GM23338 (cell line): Measurements from ENCODE around the gene ADAT3. TPM values are rescaled to one million over a fixed set of nuclear protein-coding genes. Genes with fewer than 3 reads are reported as not detected.
A peak's percentile ranks its signal among the peaks of the same experiment; 100 is the strongest.

ENCODE experiments used
- ATAC-seq: fragments of 200-7000 bp; cut with Tn5 transposase; 3 replicates; pipeline ENCODE4 v1.9.1; 2020
- DNase-seq: peaks from one replicate; pipeline ENCODE4 v3.0.0-alpha.2; 2015; ENCODE audit warnings: low spot score
- H2AFZ ChIP-seq: fragments of 200-600 bp; sonication (generic); 2 replicates; pipeline ENCODE4 v1.8.0; 2016; ENCODE audit warnings: antibody characterized with exemption, mild to moderate bottlenecking, moderate library complexity
- H3F3A ChIP-seq: fragments of 200-600 bp; sonication (generic); replicated peaks from 2 replicates; pipeline ENCODE4 v1.8.0; 2017; ENCODE audit warnings: antibody characterized with exemption, mixed run types, low read depth
- H3K27ac ChIP-seq: fragments of 200-600 bp; sonication (generic); 2 replicates; pipeline ENCODE4 v1.6.1; 2016; ENCODE audit warnings: low read depth
- H3K27me3 ChIP-seq: fragments of 200-600 bp; sonication (generic); 2 replicates; pipeline ENCODE4 v1.8.0; 2016; ENCODE audit warnings: mild to moderate bottlenecking, mixed run types, moderate library complexity; ENCODE audit not compliant: insufficient read depth
- H3K36me3 ChIP-seq: fragments of 200-600 bp; sonication (generic); 2 replicates; pipeline ENCODE4 v1.8.0; 2016; ENCODE audit warnings: mild to moderate bottlenecking; ENCODE audit not compliant: insufficient read depth
- H3K4me1 ChIP-seq: fragments of 200-600 bp; sonication (generic); 2 replicates; pipeline ENCODE4 v1.8.0; 2016; ENCODE audit warnings: mild to moderate bottlenecking, moderate library complexity; ENCODE audit not compliant: insufficient read depth
- H3K4me2 ChIP-seq: fragments of 200-600 bp; sonication (generic); 2 replicates; pipeline ENCODE4 v1.7.1; 2017; ENCODE audit warnings: mixed run types
- H3K4me3 ChIP-seq: fragments of 200-600 bp; sonication (generic); 2 replicates; pipeline ENCODE4 v1.6.1; 2016; ENCODE audit warnings: mixed run types
- H3K79me2 ChIP-seq: fragments of 200-600 bp; sonication (generic); replicated peaks from 2 replicates; pipeline ENCODE4 v1.8.0; 2017; ENCODE audit warnings: mild to moderate bottlenecking; ENCODE audit not compliant: insufficient read depth
- H3K9me2 ChIP-seq: fragments of 200-600 bp; sonication (generic); 2 replicates; pipeline ENCODE4 v1.8.0; 2017; ENCODE audit not compliant: insufficient read depth
- H4K20me1 ChIP-seq: fragments of 200-600 bp; sonication (generic); replicated peaks from 2 replicates; pipeline ENCODE4 v1.8.0; 2017; ENCODE audit warnings: mild to moderate bottlenecking; ENCODE audit not compliant: insufficient read depth
- H3K27ac Mint-ChIP-seq: 2 replicates; pipeline ENCODE4 v1.8.0; 2020; ENCODE audit warnings: inconsistent platforms, mild to moderate bottlenecking, moderate library complexity, mixed read lengths
- H3K27me3 Mint-ChIP-seq: 3 replicates; pipeline ENCODE4 v1.8.0; 2022; ENCODE audit warnings: low read depth, mild to moderate bottlenecking, moderate library complexity, mixed read lengths, inconsistent platforms; ENCODE audit not compliant: insufficient read depth, poor library complexity
- H3K36me3 Mint-ChIP-seq: 3 replicates; pipeline ENCODE4 v1.8.0; 2021; ENCODE audit warnings: low read depth, mild to moderate bottlenecking, inconsistent platforms, moderate library complexity, mixed read lengths
- H3K4me1 Mint-ChIP-seq: 3 replicates; pipeline ENCODE4 v1.8.0; 2020; ENCODE audit warnings: mild to moderate bottlenecking, inconsistent platforms, mixed read lengths
- H3K4me3 Mint-ChIP-seq: 3 replicates; pipeline ENCODE4 v1.8.0; 2021; ENCODE audit warnings: moderate library complexity, mild to moderate bottlenecking, inconsistent platforms, mixed read lengths
- H3K9me3 Mint-ChIP-seq: 3 replicates; pipeline ENCODE4 v1.8.0; 2020; ENCODE audit warnings: moderate library complexity, mild to moderate bottlenecking, inconsistent platforms, mixed read lengths
- CREB1 ChIP-seq: fragments of 250-450 bp; sonication (Bioruptor Pico); IDR thresholded peaks from 2 replicates; pipeline ENCODE4 v1.5.0; 2020; ENCODE audit warnings: low read depth, mild to moderate bottlenecking, moderate library complexity
- CTCF ChIP-seq, 2 experiments: fragments of 200-600 bp in 1 of 2; sonication (generic) in 1 of 2; conservative IDR thresholded peaks; 2 replicates each; pipeline versions ENCODE4 v1.5.1 to v1.6.1; 2016 to 2017; ENCODE audit warnings: antibody characterized with exemption in 2 of 2, low read depth in 2 of 2, mild to moderate bottlenecking in 2 of 2, moderate library complexity in 1 of 2
- EZH2 ChIP-seq: fragments of 200-600 bp; sonication (generic); IDR thresholded peaks from one replicate; pipeline ENCODE4 v1.8.0; 2017; ENCODE audit warnings: antibody characterized with exemption, mild to moderate bottlenecking, low read depth; ENCODE audit not compliant: unreplicated experiment
- EZH2phosphoT487 ChIP-seq: fragments of 200-600 bp; sonication (generic); IDR thresholded peaks from one replicate; pipeline ENCODE4 v1.8.1; 2018; ENCODE audit warnings: antibody characterized with exemption; ENCODE audit not compliant: unreplicated experiment
- JUNB ChIP-seq: IDR thresholded peaks from one replicate; pipeline ENCODE4 v1.6.1; 2016; ENCODE audit warnings: antibody characterized with exemption; ENCODE audit not compliant: unreplicated experiment
- POLR2AphosphoS5 ChIP-seq: IDR thresholded peaks from 2 replicates; pipeline ENCODE4 v1.6.1; 2016; ENCODE audit warnings: antibody characterized with exemption, low read depth
- REST ChIP-seq: IDR thresholded peaks from one replicate; pipeline ENCODE4 v1.6.1; 2018; ENCODE audit warnings: antibody characterized with exemption; ENCODE audit not compliant: unreplicated experiment
- STAT1 ChIP-seq: IDR thresholded peaks from one replicate; pipeline ENCODE4 v1.6.1; 2016; ENCODE audit warnings: antibody characterized with exemption; ENCODE audit not compliant: unreplicated experiment
- ZNF114 ChIP-seq: fragments of 250-450 bp; sonication (Bioruptor Pico); IDR thresholded peaks from 2 replicates; pipeline ENCODE4 v1.5.0; 2020; ENCODE audit warnings: mild to moderate bottlenecking, moderate library complexity
- ZNF462 ChIP-seq: fragments of 250-450 bp; sonication (Bioruptor Pico); IDR thresholded peaks from 2 replicates; pipeline ENCODE4 v1.5.0; 2020; ENCODE audit warnings: mild to moderate bottlenecking, moderate library complexity
- polyA plus RNA-seq: library from polyadenylated mRNA; unstranded; fragments of >200 nt; fragmentation: Nextera tagmentation; extraction: Ambion mirVana; gene quantifications from 2 replicates; pipeline ENCODE4 v1.2.1, GENCODE V29; 2016
- total RNA-seq: library from RNA; depleted of rRNA; stranded (reverse); fragments of >200 nt; shearing (Covaris generic); gene quantifications from 2 replicates; pipeline ENCODE4 v1.2.3, GENCODE V29; 2014
- TF ChIP-seq, protein P1 (sequence below): IDR thresholded peaks from 2 replicates; pipeline ENCODE4 v1.6.1; 2016; ENCODE audit warnings: antibody characterized with exemption

ADAT3 gene
- total and polyA plus RNA-seq, 2 experiments from 2014 or later = 7.9 to 12.4 TPM

DNA sequence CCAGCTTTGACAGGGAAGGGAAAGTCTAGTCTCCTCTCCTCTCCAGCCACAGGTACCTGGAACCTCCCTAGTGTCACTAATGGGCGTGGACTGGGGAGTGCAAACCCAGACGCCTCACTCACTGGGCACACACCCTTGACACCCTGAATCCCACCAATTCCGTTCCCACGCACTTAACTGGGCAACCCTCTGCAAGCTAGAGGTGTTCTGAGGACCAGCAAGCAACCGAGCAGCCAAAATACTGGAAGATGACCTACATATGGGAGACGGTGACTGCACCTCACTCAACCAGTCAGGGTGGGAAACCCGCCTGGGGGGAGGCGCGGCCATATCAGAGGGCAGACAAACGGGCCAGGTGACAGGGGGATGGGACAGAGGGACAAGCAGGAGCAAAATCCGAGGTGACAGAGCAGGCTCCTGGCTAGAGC is 20.9 kb upstream of the ADAT3 start:
- Mint-ChIP-seq H3K4me3 (peak overlapping the region; percentile 91), H3K27ac (peak overlapping the region; percentile 40; the same call in 1 of the 2 replicates), H3K4me1 (peaks cover 31% of the 10 kb centered on the region), H3K27me3 (peaks cover 11% of the 10 kb centered on the region), H3K9me3 (no peaks in the 10 kb centered on the region; the same call in 2 of the 3 replicates), H3K36me3 (no peaks in the 10 kb centered on the region; the same call in 2 of the 3 replicates)
- Histone ChIP-seq H3K36me3 (no peaks in the 10 kb centered on the region), H3F3A (peaks cover 5% of the 10 kb centered on the region), H3K4me1 (peaks cover 14% of the 10 kb centered on the region; the same call in 1 of the 2 replicates), H3K4me3 (peak overlapping the region; percentile 89), H3K27ac (no peak overlapping the region), H2AFZ (no peak overlapping the region), H3K4me2 (peak overlapping the region; percentile 98), H4K20me1 (peaks cover 16% of the 10 kb centered on the region), H3K27me3 (no peaks in the 10 kb centered on the region), H3K9me2 (no peaks in the 10 kb centered on the region), H3K79me2 (peaks cover 27% of the 10 kb centered on the region)
- no peak for DNase-seq
- TF ChIP-seq ZNF462 (CRISPR knock-in tag) (no peak), EZH2 (no peak), ZNF114 (no peak), POLR2AphosphoS5 (no peak), EZH2phosphoT487 (no peak), JUNB (no peak), CREB1 (CRISPR knock-in tag) (no peak), REST (no peak), STAT1 (no peak), CTCF (conservative IDR thresholded peaks at IDR 0.05; ENCODE audit: low read depth in 2 of 2) (no peak)
- TF ChIP-seq, protein P1, sequence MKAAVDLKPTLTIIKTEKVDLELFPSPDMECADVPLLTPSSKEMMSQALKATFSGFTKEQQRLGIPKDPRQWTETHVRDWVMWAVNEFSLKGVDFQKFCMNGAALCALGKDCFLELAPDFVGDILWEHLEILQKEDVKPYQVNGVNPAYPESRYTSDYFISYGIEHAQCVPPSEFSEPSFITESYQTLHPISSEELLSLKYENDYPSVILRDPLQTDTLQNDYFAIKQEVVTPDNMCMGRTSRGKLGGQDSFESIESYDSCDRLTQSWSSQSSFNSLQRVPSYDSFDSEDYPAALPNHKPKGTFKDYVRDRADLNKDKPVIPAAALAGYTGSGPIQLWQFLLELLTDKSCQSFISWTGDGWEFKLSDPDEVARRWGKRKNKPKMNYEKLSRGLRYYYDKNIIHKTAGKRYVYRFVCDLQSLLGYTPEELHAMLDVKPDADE = no peak
- no peak for ATAC-seq
